ENCODE data around the gene FOXP1. TPM values are rescaled to one million over a fixed set of nuclear protein-coding genes. Genes with fewer than 3 reads are reported as not detected.

Gene FOXP1
- total RNA-seq, 4 donors from 2014 or later = 13.2 to 46.6 (median 29.2) TPM

DNA sequence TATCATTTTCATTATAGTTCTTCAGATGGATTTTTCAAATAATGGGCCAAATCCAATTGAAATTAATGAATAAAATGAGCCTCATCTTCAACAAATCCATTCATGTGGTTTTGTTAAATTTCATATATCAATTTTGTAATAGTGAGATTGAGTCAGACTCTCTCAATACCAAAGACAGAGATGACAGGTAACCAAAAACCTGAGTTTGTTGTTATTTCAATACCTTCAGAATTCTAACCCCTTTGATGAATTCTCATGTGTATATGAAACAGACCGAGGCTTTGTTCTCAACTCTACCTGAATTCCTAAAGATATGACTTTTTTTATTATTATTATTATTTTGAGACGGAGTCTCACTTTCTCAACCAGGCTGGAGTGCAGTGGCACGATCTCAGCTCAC, 92.8 kb downstream of the FOXP1 start:
- no peak for TF ChIP-seq POLR2A (IDR thresholded peaks at IDR 0.05)
- TF ChIP-seq, protein P1, sequence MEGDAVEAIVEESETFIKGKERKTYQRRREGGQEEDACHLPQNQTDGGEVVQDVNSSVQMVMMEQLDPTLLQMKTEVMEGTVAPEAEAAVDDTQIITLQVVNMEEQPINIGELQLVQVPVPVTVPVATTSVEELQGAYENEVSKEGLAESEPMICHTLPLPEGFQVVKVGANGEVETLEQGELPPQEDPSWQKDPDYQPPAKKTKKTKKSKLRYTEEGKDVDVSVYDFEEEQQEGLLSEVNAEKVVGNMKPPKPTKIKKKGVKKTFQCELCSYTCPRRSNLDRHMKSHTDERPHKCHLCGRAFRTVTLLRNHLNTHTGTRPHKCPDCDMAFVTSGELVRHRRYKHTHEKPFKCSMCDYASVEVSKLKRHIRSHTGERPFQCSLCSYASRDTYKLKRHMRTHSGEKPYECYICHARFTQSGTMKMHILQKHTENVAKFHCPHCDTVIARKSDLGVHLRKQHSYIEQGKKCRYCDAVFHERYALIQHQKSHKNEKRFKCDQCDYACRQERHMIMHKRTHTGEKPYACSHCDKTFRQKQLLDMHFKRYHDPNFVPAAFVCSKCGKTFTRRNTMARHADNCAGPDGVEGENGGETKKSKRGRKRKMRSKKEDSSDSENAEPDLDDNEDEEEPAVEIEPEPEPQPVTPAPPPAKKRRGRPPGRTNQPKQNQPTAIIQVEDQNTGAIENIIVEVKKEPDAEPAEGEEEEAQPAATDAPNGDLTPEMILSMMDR (IDR thresholded peaks at IDR 0.05 in 4 of 5, conservative IDR thresholded peaks at IDR 0.05 in 1 of 5) = no peak
- intact Hi-C loops (cut with DNase I; ENCODE audit: low total_unique reads) (no loop called here), in situ Hi-C loops (cut with MboI; ENCODE audit: low sequenced_read_pairs in 4 of 4) (no loop called here)
- no peak overlapping the region for H3K4me3 ChIP-seq
- H3K27me3 ChIP-seq = no peaks in the 10 kb centered on the region
- H3K36me3 ChIP-seq = peaks cover 0 to 4% of the 10 kb centered on the region in 2 donors
- peaks cover 0 to 2% of the 10 kb centered on the region in 2 donors for H3K4me1 ChIP-seq
- H3K27ac ChIP-seq = no peak overlapping the region
- ATAC-seq (no peak), DNase-seq (no peak)
- no peaks in the 10 kb centered on the region for H3K9me3 ChIP-seq

DNA sequence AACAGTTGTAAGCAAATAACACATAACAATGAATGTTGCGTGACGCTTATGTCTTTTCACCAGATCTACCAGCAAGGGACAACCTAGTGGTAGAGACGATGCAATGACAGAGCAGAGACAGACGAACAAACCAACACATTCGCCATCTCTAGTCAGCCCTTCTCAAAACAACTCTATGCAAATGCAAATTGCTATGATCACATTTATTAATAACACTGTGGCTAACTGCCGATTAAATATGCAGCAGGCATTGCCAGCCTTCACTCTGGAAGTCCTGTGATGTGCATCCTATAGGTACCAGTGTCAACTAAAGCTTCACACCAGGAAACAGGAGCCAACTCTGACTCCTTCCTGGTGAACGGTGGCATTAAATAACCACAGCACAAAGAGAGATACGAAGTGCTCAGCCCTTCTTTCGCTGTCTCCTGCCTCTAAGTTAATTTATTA, 94.2 kb downstream of the FOXP1 start:
- Histone ChIP-seq H3K9me3 (no peaks in the 10 kb centered on the region), H3K4me3 (no peak overlapping the region), H3K27ac (no peak overlapping the region), H3K4me1 (no peaks in the 10 kb centered on the region), H3K36me3 (peaks cover 0 to 4% of the 10 kb centered on the region in 2 donors), H3K27me3 (no peaks in the 10 kb centered on the region)
- no peak for TF ChIP-seq POLR2A (IDR thresholded peaks at IDR 0.05)
- TF ChIP-seq, protein P1 (IDR thresholded peaks at IDR 0.05 in 4 of 5, conservative IDR thresholded peaks at IDR 0.05 in 1 of 5) = no peak
- intact Hi-C loops (cut with DNase I; ENCODE audit: low total_unique reads) = no loop called here
- ATAC-seq = no peak
- no peak for DNase-seq
- in situ Hi-C loops (cut with MboI; ENCODE audit: low sequenced_read_pairs in 4 of 4) = no loop called here

DNA sequence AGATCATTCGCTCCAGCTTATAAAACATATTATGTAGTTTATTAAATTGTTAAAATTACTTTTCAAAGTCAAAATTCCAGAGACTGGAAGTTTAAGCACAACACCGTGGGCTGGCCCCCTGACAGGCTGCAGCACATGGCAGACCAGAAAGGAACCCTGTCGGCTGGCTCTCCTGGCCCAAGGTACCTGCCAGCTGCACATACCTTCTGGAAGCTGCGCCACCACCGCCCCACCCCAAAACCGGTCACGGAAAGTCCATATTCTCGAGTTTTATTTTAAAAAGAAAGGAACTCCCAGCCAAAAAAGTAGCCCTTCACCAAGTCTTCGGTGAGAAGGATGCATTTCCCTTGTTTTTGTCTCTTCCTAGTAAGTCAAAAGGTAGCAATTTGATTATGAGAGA, 94.6 kb downstream of the FOXP1 start:
- no peak for DNase-seq
- no peak overlapping the region for H3K27ac ChIP-seq
- no peak for ATAC-seq
- peaks cover 0 to 4% of the 10 kb centered on the region in 2 donors for H3K36me3 ChIP-seq
- no peaks in the 10 kb centered on the region for H3K27me3 ChIP-seq
- H3K4me3 ChIP-seq = no peak overlapping the region
- in situ Hi-C loops (cut with MboI; ENCODE audit: low sequenced_read_pairs in 4 of 4) = no loop called here
- H3K9me3 ChIP-seq = no peaks in the 10 kb centered on the region
- TF ChIP-seq, protein P1 (IDR thresholded peaks at IDR 0.05 in 4 of 5, conservative IDR thresholded peaks at IDR 0.05 in 1 of 5) = no peak
- TF ChIP-seq POLR2A (IDR thresholded peaks at IDR 0.05) = no peak
- intact Hi-C loops (cut with DNase I; ENCODE audit: low total_unique reads) = no loop called here
- H3K4me1 ChIP-seq = no peaks in the 10 kb centered on the region

DNA sequence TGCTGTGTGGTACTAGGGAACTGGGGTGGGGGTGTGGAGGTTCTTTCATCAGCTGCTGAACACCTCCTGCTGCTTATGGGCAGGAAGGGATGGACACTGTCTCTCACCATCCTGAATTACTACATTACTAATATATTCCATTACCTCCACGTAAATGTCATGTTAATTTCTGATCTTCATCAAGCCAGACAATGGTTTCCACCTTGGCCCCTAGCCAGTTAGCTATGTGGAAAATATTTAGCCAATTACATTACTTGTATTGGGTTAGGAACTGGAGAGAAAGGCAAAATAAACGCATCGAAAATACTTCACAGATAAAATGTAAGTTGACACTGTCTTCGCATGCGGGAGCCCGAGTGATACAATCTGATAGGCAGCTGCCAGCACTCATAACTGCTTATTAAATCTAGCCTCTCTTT, 95.1 kb downstream of the FOXP1 start:
- TF ChIP-seq, protein P1 (IDR thresholded peaks at IDR 0.05 in 4 of 5, conservative IDR thresholded peaks at IDR 0.05 in 1 of 5) = no peak
- TF ChIP-seq POLR2A (IDR thresholded peaks at IDR 0.05) = no peak
- DNase-seq (no peak), ATAC-seq (no peak)
- H3K4me3 ChIP-seq = no peak overlapping the region
- H3K36me3 ChIP-seq = peaks cover 0 to 4% of the 10 kb centered on the region in 2 donors
- intact Hi-C loops (cut with DNase I; ENCODE audit: low total_unique reads) = no loop called here
- no peak overlapping the region for H3K27ac ChIP-seq
- in situ Hi-C loops (cut with MboI; ENCODE audit: low sequenced_read_pairs in 4 of 4) = no loop called here
- no peaks in the 10 kb centered on the region for H3K27me3 ChIP-seq
- H3K4me1 ChIP-seq = no peaks in the 10 kb centered on the region
- no peaks in the 10 kb centered on the region for H3K9me3 ChIP-seq

DNA sequence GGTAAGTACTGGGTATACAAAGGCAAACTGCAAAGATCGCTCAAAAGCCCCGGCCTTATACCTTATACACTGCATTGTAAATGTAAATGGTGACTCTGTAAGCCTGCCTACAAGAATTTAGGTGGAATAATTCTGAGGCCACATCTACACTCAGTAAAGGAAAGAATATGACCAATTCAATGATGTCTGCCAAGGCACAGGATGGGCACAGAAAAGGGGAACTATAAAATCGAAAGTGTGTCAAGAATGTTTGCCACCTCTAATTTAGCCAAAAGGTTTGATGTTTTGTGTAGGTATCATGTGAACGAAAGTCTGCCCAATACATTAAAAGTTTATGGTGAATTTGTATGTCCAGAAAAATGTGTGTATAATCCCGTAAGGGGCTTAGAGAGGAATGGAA, 96.1 kb downstream of the FOXP1 start:
- no peak overlapping the region for H3K4me3 ChIP-seq
- no peak overlapping the region for H3K27ac ChIP-seq
- in situ Hi-C loops (cut with MboI; ENCODE audit: low sequenced_read_pairs in 4 of 4) = no loop called here
- TF ChIP-seq POLR2A (IDR thresholded peaks at IDR 0.05) = no peak
- TF ChIP-seq, protein P1 (IDR thresholded peaks at IDR 0.05 in 4 of 5, conservative IDR thresholded peaks at IDR 0.05 in 1 of 5) = no peak
- no peaks in the 10 kb centered on the region for H3K9me3 ChIP-seq
- ATAC-seq = no peak
- DNase-seq = no peak
- no peaks in the 10 kb centered on the region for H3K27me3 ChIP-seq
- peaks cover 0 to 4% of the 10 kb centered on the region in 2 donors for H3K36me3 ChIP-seq
- H3K4me1 ChIP-seq = no peaks in the 10 kb centered on the region
- intact Hi-C loops (cut with DNase I; ENCODE audit: low total_unique reads) = no loop called here
